Kidney epithelial cell (primary cell): ENCODE data around the gene SUCLA2. TPM values are rescaled to one million over a fixed set of nuclear protein-coding genes. Genes with fewer than 3 reads are reported as not detected.

Source experiments
- DNase-seq: peaks from one replicate; pipeline ENCODE4 v3.0.0-alpha.2; 2010; ENCODE audit warnings: low read depth
- H3K27me3 ChIP-seq: 2 replicates; pipeline ENCODE4 v1.6.0; 2011; ENCODE audit warnings: low read length; ENCODE audit not compliant: control insufficient read depth, insufficient read depth
- H3K36me3 ChIP-seq: 2 replicates; pipeline ENCODE4 v1.5.1; 2011; ENCODE audit warnings: low read length; ENCODE audit not compliant: control insufficient read depth, insufficient read depth
- H3K4me3 ChIP-seq: 2 replicates; pipeline ENCODE4 v1.5.1; 2011; ENCODE audit warnings: low read depth, mild to moderate bottlenecking, control low read depth, low read length
- CTCF ChIP-seq: IDR thresholded peaks from 2 replicates; pipeline ENCODE4 v1.5.1; 2011; ENCODE audit warnings: mild to moderate bottlenecking, moderate library complexity, low read length, control low read depth, inconsistent platforms; ENCODE audit not compliant: insufficient read depth, poor library complexity, severe bottlenecking
- total RNA-seq: library from RNA; depleted of rRNA; stranded (reverse); fragments of >200 nt; gene quantifications from 2 replicates; pipeline ENCODE4 v1.2.3, GENCODE V29; 2015

Gene SUCLA2
- total RNA-seq, 1 donor from 2014 or later, result 32.7 TPM

- no peak overlapping the region for H3K4me3 ChIP-seq
- no peaks in the 10 kb centered on the region for H3K36me3 ChIP-seq
- DNase-seq, result no peak
- H3K27me3 ChIP-seq, result no peaks in the 10 kb centered on the region
- TF ChIP-seq CTCF, result no peak
Measured at GRCh38 chr13:47990920-47991466, 10.1 kb downstream of the SUCLA2 start.

GRCh38 chr13:47990427-47990826, 10.6 kb downstream of the SUCLA2 start:
- no peak for TF ChIP-seq CTCF
- DNase-seq, result no peak
- H3K27me3 ChIP-seq, result no peaks in the 10 kb centered on the region
- H3K4me3 ChIP-seq, result no peak overlapping the region
- H3K36me3 ChIP-seq, result no peaks in the 10 kb centered on the region

GRCh38 chr13:47983070-47983469, 18.0 kb downstream of the SUCLA2 start:
- H3K4me3 ChIP-seq, result no peak overlapping the region
- no peaks in the 10 kb centered on the region for H3K27me3 ChIP-seq
- no peak for TF ChIP-seq CTCF
- no peak for DNase-seq
- no peaks in the 10 kb centered on the region for H3K36me3 ChIP-seq

GRCh38 chr13:47976325-47976724, 24.7 kb downstream of the SUCLA2 start:
- Histone ChIP-seq H3K4me3 (no peak overlapping the region), H3K36me3 (no peaks in the 10 kb centered on the region), H3K27me3 (no peaks in the 10 kb centered on the region)
- DNase-seq, result no peak
- TF ChIP-seq CTCF, result no peak

- no peaks in the 10 kb centered on the region for H3K36me3 ChIP-seq
- H3K27me3 ChIP-seq, result no peaks in the 10 kb centered on the region
- TF ChIP-seq CTCF, result peak; percentile 9
- no peak overlapping the region for H3K4me3 ChIP-seq
- no peak for DNase-seq
Measured at GRCh38 chr13:47964863-47965262, 36.2 kb downstream of the SUCLA2 start.

- no peaks in the 10 kb centered on the region for H3K36me3 ChIP-seq
- no peaks in the 10 kb centered on the region for H3K27me3 ChIP-seq
- no peak for DNase-seq
- H3K4me3 ChIP-seq, result no peak overlapping the region
- TF ChIP-seq CTCF, result no peak
Measured at GRCh38 chr13:47962237-47962636, 38.8 kb downstream of the SUCLA2 start.
